AG09309 (cell line): ENCODE results near the gene LINGO3.

Experiments used
- DNase-seq: peaks from one replicate; pipeline ENCODE4 v3.0.0-alpha.2; 2010; ENCODE audit warnings: low read depth
- H3K4me3 ChIP-seq: 2 replicates; pipeline ENCODE4 v1.5.1; 2011; ENCODE audit warnings: mild to moderate bottlenecking, low read depth, low read length, moderate library complexity; ENCODE audit not compliant: control insufficient read depth
- TF ChIP-seq, protein P1 (sequence below): IDR thresholded peaks from 2 replicates; pipeline ENCODE4 v1.5.1; 2011; ENCODE audit warnings: mild to moderate bottlenecking, low read depth, low read length, inconsistent platforms; ENCODE audit not compliant: insufficient read depth, control insufficient read depth; ENCODE audit errors: missing control alignments

LINGO3 gene

DNA sequence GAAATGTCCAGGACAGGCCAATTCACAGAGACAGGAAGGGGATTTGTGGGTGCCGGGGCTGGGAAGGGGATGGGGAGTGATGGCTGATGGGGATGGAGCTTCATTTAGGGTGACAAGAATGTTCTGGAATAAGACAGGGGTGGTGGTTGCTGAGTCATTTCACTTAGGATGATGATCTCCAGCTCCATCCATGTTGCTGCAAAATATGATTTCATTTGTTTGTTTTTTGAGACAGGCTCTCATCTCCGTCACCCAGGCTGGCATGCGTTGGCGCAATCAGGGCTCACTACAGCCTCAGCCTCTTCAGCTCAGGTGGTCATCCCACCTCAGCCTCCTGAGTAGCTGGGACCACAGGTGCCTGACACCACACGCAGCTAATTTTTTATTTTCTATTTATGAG lies 48.6 kb downstream of the LINGO3 start:
- no peak overlapping the region for H3K4me3 ChIP-seq
- TF ChIP-seq, protein P1, sequence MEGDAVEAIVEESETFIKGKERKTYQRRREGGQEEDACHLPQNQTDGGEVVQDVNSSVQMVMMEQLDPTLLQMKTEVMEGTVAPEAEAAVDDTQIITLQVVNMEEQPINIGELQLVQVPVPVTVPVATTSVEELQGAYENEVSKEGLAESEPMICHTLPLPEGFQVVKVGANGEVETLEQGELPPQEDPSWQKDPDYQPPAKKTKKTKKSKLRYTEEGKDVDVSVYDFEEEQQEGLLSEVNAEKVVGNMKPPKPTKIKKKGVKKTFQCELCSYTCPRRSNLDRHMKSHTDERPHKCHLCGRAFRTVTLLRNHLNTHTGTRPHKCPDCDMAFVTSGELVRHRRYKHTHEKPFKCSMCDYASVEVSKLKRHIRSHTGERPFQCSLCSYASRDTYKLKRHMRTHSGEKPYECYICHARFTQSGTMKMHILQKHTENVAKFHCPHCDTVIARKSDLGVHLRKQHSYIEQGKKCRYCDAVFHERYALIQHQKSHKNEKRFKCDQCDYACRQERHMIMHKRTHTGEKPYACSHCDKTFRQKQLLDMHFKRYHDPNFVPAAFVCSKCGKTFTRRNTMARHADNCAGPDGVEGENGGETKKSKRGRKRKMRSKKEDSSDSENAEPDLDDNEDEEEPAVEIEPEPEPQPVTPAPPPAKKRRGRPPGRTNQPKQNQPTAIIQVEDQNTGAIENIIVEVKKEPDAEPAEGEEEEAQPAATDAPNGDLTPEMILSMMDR = no peak
- no peak for DNase-seq
